ENCODE measurements around the gene SYNGAP1. TPM values are rescaled to one million over a fixed set of nuclear protein-coding genes. Genes with fewer than 3 reads are reported as not detected.

The SYNGAP1 gene
- total RNA-seq, 1 experiment from 2014 or later, result 29.0 TPM

DNA sequence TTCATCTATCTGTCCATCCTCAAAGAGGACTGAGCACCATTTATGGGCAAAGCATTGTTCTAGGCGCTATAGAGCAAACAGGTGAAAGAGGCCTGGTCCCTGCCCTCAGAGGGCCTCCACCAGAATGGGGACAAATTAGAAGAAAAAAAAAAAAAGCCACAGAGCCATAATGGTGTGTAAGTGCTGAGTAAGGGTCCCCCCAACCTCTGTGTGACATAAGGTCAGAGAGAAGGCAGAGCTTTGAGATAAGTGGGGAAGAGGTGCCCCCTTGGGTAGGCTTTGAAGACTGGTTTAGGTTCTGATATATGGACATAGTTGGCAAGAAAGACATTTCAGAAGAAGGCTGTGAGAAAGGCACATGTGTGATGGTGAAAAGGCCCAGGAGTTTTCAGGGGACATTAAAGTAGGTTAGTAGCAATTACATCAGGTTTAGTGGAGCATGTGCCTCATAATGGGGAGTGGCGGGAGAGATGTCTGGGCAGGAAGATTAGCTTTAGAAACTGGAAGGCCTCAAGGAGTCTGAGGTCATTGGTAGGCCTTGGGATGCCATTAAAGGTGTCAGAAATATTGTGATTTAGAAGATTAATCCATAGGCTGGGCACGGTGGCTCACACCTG, 19.2 kb downstream of the SYNGAP1 start:
- no peak for TF ChIP-seq SIN3A (IDR thresholded peaks at IDR 0.05; ENCODE audit: borderline replicate concordance, insufficient read depth, low read depth, low read length)
- intact Hi-C loops (cut with micrococcal nuclease; ENCODE audit: unreplicated experiment) (no loop called here), in situ Hi-C loops (cut with HindIII; ENCODE audit: low pct_unique_long_range_greater_than_20kb, low sequenced_read_pairs) (no loop called here)
- H3K4me3 ChIP-seq (ENCODE audit: low read depth in 2 of 2, low read length in 2 of 2), result no peak overlapping the region
- H3K9me3 ChIP-seq (ENCODE audit: control insufficient read depth, insufficient read depth, low read depth, low read length), result no peaks in the 10 kb centered on the region
- TSS peak; percentile 55 for BruUV-seq (replicated peaks)
- H3K4me1 ChIP-seq (ENCODE audit: control insufficient read depth, insufficient read depth, low read length), result no peaks in the 10 kb centered on the region
- ChIA-PET CTCF (interaction anchor here (0.6 kb wide), 2 partner anchors 8 to 13 kb away, joined by 3 read pairs; no protein-coding TSS in a partner anchor), POLR2A (interaction anchor here (0.6 kb wide), 1 partner anchor 95 kb away, joined by 3 read pairs; no protein-coding TSS in a partner anchor)
- ATAC-seq, result no peak
- DNase-seq (ENCODE audit: low read depth, low spot score), result no peak
- no peaks in the 10 kb centered on the region for H3K27me3 ChIP-seq (ENCODE audit: control insufficient read depth, insufficient read depth, low read length)
- H3K27ac ChIP-seq (ENCODE audit: low read length), result no peak overlapping the region
- peaks cover 5% of the 10 kb centered on the region; the same call in 1 of the 2 replicates for H3K36me3 ChIP-seq (ENCODE audit: control insufficient read depth, insufficient read depth, low read length)

DNA sequence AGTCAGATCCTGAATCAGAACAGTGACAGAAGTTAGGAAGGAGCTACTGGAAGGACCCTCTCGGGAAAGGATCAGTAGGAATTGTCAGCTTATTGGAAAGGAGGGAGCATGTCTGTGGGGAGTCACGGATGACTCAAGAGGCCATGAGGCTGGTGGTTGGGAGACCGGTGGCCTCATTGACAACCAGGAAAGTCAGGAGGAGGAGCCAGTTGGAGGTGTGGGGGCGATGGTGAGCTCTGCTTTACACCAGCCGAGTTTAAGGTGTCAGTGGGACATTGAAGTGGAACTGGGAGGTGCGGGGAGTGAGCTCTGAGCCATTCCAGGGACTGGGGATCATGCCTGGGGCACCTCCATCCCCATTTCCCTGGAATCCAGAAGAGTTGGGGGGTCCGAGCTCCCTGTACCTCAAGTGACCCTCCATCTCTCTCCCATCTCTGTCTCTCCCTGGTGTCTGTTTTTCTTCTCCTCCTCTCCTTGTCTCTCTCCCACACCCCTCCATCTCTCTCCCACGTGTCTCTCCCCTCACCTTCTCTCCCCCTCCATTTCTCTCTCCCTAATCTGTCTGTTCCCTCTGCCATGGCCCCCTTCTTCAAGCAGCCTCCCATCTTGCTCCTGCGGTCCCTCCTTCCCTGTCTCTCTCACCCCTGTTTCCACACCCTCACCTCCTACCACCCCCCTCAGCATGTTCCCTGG, 20.2 kb downstream of the SYNGAP1 start:
- no TSS peak for BruUV-seq (replicated peaks)
- H3K27me3 ChIP-seq (ENCODE audit: control insufficient read depth, insufficient read depth, low read length), result no peaks in the 10 kb centered on the region
- CTCF ChIA-PET, result interaction anchor here (0.6 kb wide), 1 partner anchor 116 kb away, joined by 3 read pairs; no protein-coding TSS in a partner anchor
- H3K36me3 ChIP-seq (ENCODE audit: control insufficient read depth, insufficient read depth, low read length), result peaks cover 5% of the 10 kb centered on the region; the same call in 1 of the 2 replicates
- no peak overlapping the region for H3K4me3 ChIP-seq (ENCODE audit: low read depth in 2 of 2, low read length in 2 of 2)
- in situ Hi-C loops (cut with HindIII; ENCODE audit: low pct_unique_long_range_greater_than_20kb, low sequenced_read_pairs) (no loop called here), intact Hi-C loops (cut with micrococcal nuclease; ENCODE audit: unreplicated experiment) (no loop called here)
- POLR2A ChIA-PET, result interaction anchor here (0.5 to 0.7 kb wide), 2 partner anchors 14 to 130 kb away, joined by 3 read pairs; no protein-coding TSS in a partner anchor
- no peak for ATAC-seq
- no peaks in the 10 kb centered on the region for H3K4me1 ChIP-seq (ENCODE audit: control insufficient read depth, insufficient read depth, low read length)
- H3K27ac ChIP-seq (ENCODE audit: low read length), result no peak overlapping the region
- TF ChIP-seq TCF7L2 (IDR thresholded peaks at IDR 0.05; ENCODE audit: low read depth, low read length) (no peak), POLR2AphosphoS5 (IDR thresholded peaks at IDR 0.05; ENCODE audit: low read depth, low read length) (no peak), SIN3A (IDR thresholded peaks at IDR 0.05; ENCODE audit: borderline replicate concordance, insufficient read depth, low read depth, low read length) (no peak), REST (IDR thresholded peaks at IDR 0.05; ENCODE audit: insufficient read depth in 1 of 2, low read depth in 2 of 2, low read length in 1 of 2) (no peak)
- TF ChIP-seq, protein P1, sequence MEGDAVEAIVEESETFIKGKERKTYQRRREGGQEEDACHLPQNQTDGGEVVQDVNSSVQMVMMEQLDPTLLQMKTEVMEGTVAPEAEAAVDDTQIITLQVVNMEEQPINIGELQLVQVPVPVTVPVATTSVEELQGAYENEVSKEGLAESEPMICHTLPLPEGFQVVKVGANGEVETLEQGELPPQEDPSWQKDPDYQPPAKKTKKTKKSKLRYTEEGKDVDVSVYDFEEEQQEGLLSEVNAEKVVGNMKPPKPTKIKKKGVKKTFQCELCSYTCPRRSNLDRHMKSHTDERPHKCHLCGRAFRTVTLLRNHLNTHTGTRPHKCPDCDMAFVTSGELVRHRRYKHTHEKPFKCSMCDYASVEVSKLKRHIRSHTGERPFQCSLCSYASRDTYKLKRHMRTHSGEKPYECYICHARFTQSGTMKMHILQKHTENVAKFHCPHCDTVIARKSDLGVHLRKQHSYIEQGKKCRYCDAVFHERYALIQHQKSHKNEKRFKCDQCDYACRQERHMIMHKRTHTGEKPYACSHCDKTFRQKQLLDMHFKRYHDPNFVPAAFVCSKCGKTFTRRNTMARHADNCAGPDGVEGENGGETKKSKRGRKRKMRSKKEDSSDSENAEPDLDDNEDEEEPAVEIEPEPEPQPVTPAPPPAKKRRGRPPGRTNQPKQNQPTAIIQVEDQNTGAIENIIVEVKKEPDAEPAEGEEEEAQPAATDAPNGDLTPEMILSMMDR (IDR thresholded peaks at IDR 0.05), result no peak
- no peak for DNase-seq (ENCODE audit: low read depth, low spot score)
- H3K9me3 ChIP-seq (ENCODE audit: control insufficient read depth, insufficient read depth, low read depth, low read length), result no peaks in the 10 kb centered on the region

Data from Panc1 (cell line).